GM12874 (cell line): Measurements from ENCODE around the gene RGS9BP.

ENCODE experiments used
- CTCF ChIP-seq: IDR thresholded peaks from 2 replicates; pipeline ENCODE4 v1.5.1; 2011; ENCODE audit warnings: low read depth, mild to moderate bottlenecking, control low read depth, low read length, moderate library complexity; ENCODE audit not compliant: insufficient read depth

RGS9BP gene

GRCh38 chr19:32642771-32643170, 32.9 kb upstream of the RGS9BP start:
- no peak for TF ChIP-seq CTCF

- TF ChIP-seq CTCF: no peak
Observed at GRCh38 chr19:32646556-32646955, 29.1 kb upstream of the RGS9BP start.

GRCh38 chr19:32647361-32647760, 28.3 kb upstream of the RGS9BP start:
- no peak for TF ChIP-seq CTCF

- TF ChIP-seq CTCF: no peak
Observed at GRCh38 chr19:32649751-32650150, 25.9 kb upstream of the RGS9BP start.

- no peak for TF ChIP-seq CTCF
Observed at GRCh38 chr19:32650671-32651070, 25.0 kb upstream of the RGS9BP start.

- no peak for TF ChIP-seq CTCF
Observed at GRCh38 chr19:32651729-32652140, 23.9 kb upstream of the RGS9BP start.

GRCh38 chr19:32652894-32653598, 22.6 kb upstream of the RGS9BP start:
- no peak for TF ChIP-seq CTCF
